HG03575 (cell line): Measurements from ENCODE around the gene HINT2.

ENCODE experiments used
- ATAC-seq: cut with Tn5 transposase; IDR thresholded peaks from one replicate; pipeline ENCODE4 v1.9.1; 2021; ENCODE audit not compliant: unreplicated experiment, insufficient number of reproducible peaks, low FRiP score; ENCODE audit errors: extremely low read depth

The HINT2 gene

GRCh38 chr9:35842020-35842745 lies 27.3 kb upstream of the HINT2 start:
- no peak for ATAC-seq

- ATAC-seq: no peak
Measured at GRCh38 chr9:35841645-35841900, 26.7 kb upstream of the HINT2 start.

GRCh38 chr9:35840881-35841644 lies 26.2 kb upstream of the HINT2 start:
- ATAC-seq: no peak

- no peak for ATAC-seq
Measured at GRCh38 chr9:35839926-35840325, 25.1 kb upstream of the HINT2 start.

- no peak for ATAC-seq
Measured at GRCh38 chr9:35836595-35836994, 21.8 kb upstream of the HINT2 start.

- ATAC-seq: no peak
Measured at GRCh38 chr9:35835766-35836165, 20.9 kb upstream of the HINT2 start.

GRCh38 chr9:35835216-35835632 lies 20.4 kb upstream of the HINT2 start:
- ATAC-seq: no peak

- ATAC-seq: no peak
Measured at GRCh38 chr9:35834260-35835215, 19.7 kb upstream of the HINT2 start.

- ATAC-seq: no peak
Measured at GRCh38 chr9:35832814-35833213, 18.0 kb upstream of the HINT2 start.

- no peak for ATAC-seq
Measured at GRCh38 chr9:35831040-35831439, 16.2 kb upstream of the HINT2 start.

- no peak for ATAC-seq
Measured at GRCh38 chr9:35829764-35830096, 14.9 kb upstream of the HINT2 start.

GRCh38 chr9:35829084-35829763 lies 14.4 kb upstream of the HINT2 start, which contains the start of gene TMEM8B:
Gene TMEM8B, plus strand, starts transcription at chr9:35829228. Its CDS starts 220 bp downstream, at chr9:35829448.
- no peak for ATAC-seq

- no peak for ATAC-seq
Measured at GRCh38 chr9:35828716-35829083, 13.9 kb upstream of the HINT2 start, which contains the start of gene FAM221B. Gene FAM221B, minus strand, starts transcription at chr9:35828732. Its CDS starts 2,571 bp downstream, at chr9:35826161.

GRCh38 chr9:35827486-35827885 lies 12.6 kb upstream of the HINT2 start:
- ATAC-seq: no peak

- no peak for ATAC-seq
Measured at GRCh38 chr9:35826071-35826701, 11.3 kb upstream of the HINT2 start.

GRCh38 chr9:35822926-35823325 lies 8.1 kb upstream of the HINT2 start:
- no peak for ATAC-seq

- no peak for ATAC-seq
Measured at GRCh38 chr9:35820076-35820475, 5.2 kb upstream of the HINT2 start.

- no peak for ATAC-seq
Measured at GRCh38 chr9:35818341-35818740, 3.5 kb upstream of the HINT2 start.

- ATAC-seq: no peak
Measured at GRCh38 chr9:35816708-35817107, 1.9 kb upstream of the HINT2 start.
